H1 (cell line): ENCODE data around the gene SRRM3. TPM values are rescaled to one million over a fixed set of nuclear protein-coding genes. Genes with fewer than 3 reads are reported as not detected.

Experiments
- CTCF ChIA-PET: fragments of 300-600 bp; sonication (Branson Sonifier 250); formaldehyde crosslinking; loops from one replicate; lab custom pipeline; 2021; ENCODE audit not compliant: partially characterized antibody; lab: Charles Lee
- POLR2A ChIA-PET: fragments of 300-600 bp; sonication (Branson Sonifier 250); formaldehyde crosslinking; loops from one replicate; lab custom pipeline; 2021; ENCODE audit warnings: inconsistent platforms; ENCODE audit not compliant: partially characterized antibody; lab: Charles Lee
- DNase-seq, 2 experiments: peaks; one replicate each; pipeline versions ENCODE4 v3.0.0 to v3.0.0-alpha.2; 2010 to 2022; ENCODE audit warnings: low spot score in 2 of 2, low read depth in 1 of 2, mixed read lengths in 1 of 2
- FAIRE-seq: peaks from 2 replicates; lab custom pipeline; 2011; peaks lifted over from hg19 to GRCh38; lab: Jason Lieb, UNC
- H2AFZ ChIP-seq: 2 replicates; pipeline ENCODE4 v1.8.1; 2012; ENCODE audit warnings: low read length, inconsistent platforms
- H2AK5ac ChIP-seq: 2 replicates; pipeline ENCODE4 v1.6.1; 2013; ENCODE audit warnings: low read depth, low read length
- H2BK120ac ChIP-seq: replicated peaks from 2 replicates; pipeline ENCODE3; 2013; ENCODE audit warnings: low read depth, low read length, inconsistent platforms
- H2BK12ac ChIP-seq: 2 replicates; pipeline ENCODE4 v1.6.1; 2013; ENCODE audit warnings: low read depth, low read length
- H2BK15ac ChIP-seq: 2 replicates; pipeline ENCODE4 v1.6.1; 2013; ENCODE audit warnings: low read length
- H2BK20ac ChIP-seq: 2 replicates; pipeline ENCODE4 v1.6.1; 2013; ENCODE audit warnings: low read length
- H2BK5ac ChIP-seq: 2 replicates; pipeline ENCODE4 v1.6.1; 2013; ENCODE audit warnings: low read depth, low read length
- H3K14ac ChIP-seq: 2 replicates; pipeline ENCODE4 v1.6.1; 2013; ENCODE audit warnings: inconsistent platforms; ENCODE audit not compliant: insufficient read length
- H3K18ac ChIP-seq: 2 replicates; pipeline ENCODE4 v1.6.1; 2013; ENCODE audit warnings: low read length; ENCODE audit errors: extremely low read depth
- H3K23ac ChIP-seq: 2 replicates; pipeline ENCODE4 v1.6.1; 2013; ENCODE audit warnings: inconsistent platforms; ENCODE audit not compliant: insufficient read length
- H3K23me2 ChIP-seq: 2 replicates; pipeline ENCODE4 v1.6.1; 2013; ENCODE audit warnings: low read depth, low read length
- H3K27ac ChIP-seq: 2 replicates; pipeline ENCODE4 v1.6.1; 2011; ENCODE audit warnings: low read depth, low read length, inconsistent platforms
- H3K27me3 ChIP-seq, 4 experiments: replicated peaks in 1 of 4; 1 replicate in 1 of 4; 2 replicates in 3 of 4; pipeline versions ENCODE4 v1.6.1 to v1.8.1; 2011 to 2013; ENCODE audit warnings: low read length in 3 of 4, mild to moderate bottlenecking in 3 of 4, inconsistent platforms in 2 of 4, mixed read lengths in 2 of 4, moderate library complexity in 1 of 4; ENCODE audit not compliant: control insufficient read depth in 3 of 4, insufficient read depth in 3 of 4; ENCODE audit errors: extremely low read depth in 1 of 4
- H3K36me3 ChIP-seq, 4 experiments: 2 replicates each; pipeline versions ENCODE4 v1.6.1 to v1.8.1; 2011 to 2013; ENCODE audit warnings: mild to moderate bottlenecking in 4 of 4, low read length in 3 of 4, moderate library complexity in 2 of 4, control low read depth in 1 of 4, inconsistent platforms in 1 of 4; ENCODE audit not compliant: insufficient read depth in 4 of 4, control insufficient read depth in 2 of 4
- H3K4ac ChIP-seq: replicated peaks from 2 replicates; pipeline ENCODE3; 2013; ENCODE audit warnings: low read length, low read depth, mixed read lengths, inconsistent platforms; ENCODE audit not compliant: insufficient read length
- H3K4me1 ChIP-seq, 4 experiments: replicated peaks in 1 of 4; 1 replicate in 1 of 4; 2 replicates in 3 of 4; pipeline versions ENCODE4 v1.6.1 to v1.8.1; 2011 to 2013; ENCODE audit warnings: low read length in 3 of 4, inconsistent platforms in 2 of 4, mixed read lengths in 1 of 4; ENCODE audit not compliant: insufficient read depth in 4 of 4, control insufficient read depth in 3 of 4
- H3K4me2 ChIP-seq, 2 experiments: 2 replicates each; pipeline versions ENCODE4 v1.6.1 to v1.8.1; 2011 to 2013; ENCODE audit warnings: low read depth in 2 of 2, low read length in 2 of 2, control low read depth in 1 of 2, inconsistent platforms in 1 of 2, mild to moderate bottlenecking in 1 of 2; ENCODE audit not compliant: insufficient read depth in 1 of 2
- H3K4me3 ChIP-seq, 4 experiments: fragments of 200-600, 300-600 bp in 1 of 4; sonication (generic), shearing (Covaris generic), sonication (Bioruptor Twin) in 1 of 4; 2 replicates each; pipeline versions ENCODE4 v1.5.1 to v1.8.1; 2011 to 2016; ENCODE audit warnings: low read length in 4 of 4, low read depth in 3 of 4, control low read depth in 2 of 4, inconsistent platforms in 2 of 4, mild to moderate bottlenecking in 2 of 4, mixed read lengths in 1 of 4, moderate library complexity in 1 of 4; ENCODE audit not compliant: insufficient read depth in 2 of 4; ENCODE audit errors: extremely low read depth in 1 of 4
- H3K56ac ChIP-seq: replicated peaks from 2 replicates; pipeline ENCODE3; 2013; ENCODE audit warnings: low read depth, mild to moderate bottlenecking, mixed read lengths, low read length, inconsistent platforms; ENCODE audit not compliant: insufficient read length
- H3K79me1 ChIP-seq: 2 replicates; pipeline ENCODE4 v1.6.1; 2013; ENCODE audit warnings: low read depth, low read length, control low read depth
- H3K79me2 ChIP-seq, 2 experiments: 2 replicates each; pipeline versions ENCODE4 v1.6.1 to v1.8.1; 2012 to 2013; ENCODE audit warnings: low read length in 2 of 2, mild to moderate bottlenecking in 2 of 2, inconsistent platforms in 1 of 2; ENCODE audit not compliant: insufficient read depth in 2 of 2, control insufficient read depth in 1 of 2
- H3K9ac ChIP-seq, 4 experiments: replicated peaks in 1 of 4; 1 replicate in 1 of 4; 2 replicates in 3 of 4; pipeline versions ENCODE4 v1.6.1 to v1.8.1; 2011 to 2013; ENCODE audit warnings: low read depth in 3 of 4, low read length in 3 of 4, control low read depth in 2 of 4, mild to moderate bottlenecking in 2 of 4, moderate library complexity in 2 of 4, inconsistent platforms in 1 of 4; ENCODE audit errors: extremely low read depth in 1 of 4
- H3K9me3 ChIP-seq, 2 experiments: 2 replicates each; pipeline versions ENCODE4 v1.6.1 to v1.8.1; 2012 to 2013; ENCODE audit warnings: mild to moderate bottlenecking in 2 of 2, moderate library complexity in 2 of 2, control low read depth in 1 of 2, inconsistent platforms in 1 of 2, low read depth in 1 of 2, low read length in 1 of 2, mixed read lengths in 1 of 2; ENCODE audit not compliant: insufficient read depth in 2 of 2
- H4K20me1 ChIP-seq, 2 experiments: replicated peaks in 1 of 2; 2 replicates each; pipeline versions ENCODE3 to v1.8.1; 2011 to 2013; ENCODE audit warnings: inconsistent platforms in 2 of 2, low read length in 2 of 2, mild to moderate bottlenecking in 1 of 2; ENCODE audit not compliant: insufficient read depth in 2 of 2, control insufficient read depth in 1 of 2
- H4K5ac ChIP-seq: 2 replicates; pipeline ENCODE4 v1.6.1; 2013; ENCODE audit warnings: low read length, low read depth, mixed read lengths, inconsistent platforms; ENCODE audit not compliant: insufficient read length
- H4K8ac ChIP-seq: 2 replicates; pipeline ENCODE4 v1.8.0; 2013; ENCODE audit warnings: mild to moderate bottlenecking, moderate library complexity, low read length, inconsistent platforms; ENCODE audit not compliant: insufficient read depth; ENCODE audit errors: extremely low read depth
- H4K91ac ChIP-seq: replicated peaks from 2 replicates; pipeline ENCODE3; 2013; ENCODE audit warnings: low read length, mixed read lengths, inconsistent platforms; ENCODE audit not compliant: insufficient read length
- EGR1 ChIP-seq: IDR thresholded peaks from 2 replicates; pipeline ENCODE4 v1.6.1; 2011; ENCODE audit warnings: low read depth, low read length, borderline replicate concordance
- EZH2 ChIP-seq: fragments of 200-600 bp; sonication (generic); IDR thresholded peaks from 2 replicates; pipeline ENCODE4 v1.7.1; 2012; ENCODE audit warnings: low read depth, mild to moderate bottlenecking, moderate library complexity, low read length, inconsistent platforms; ENCODE audit not compliant: severe bottlenecking
- FOSL1 ChIP-seq: IDR thresholded peaks from 2 replicates; pipeline ENCODE4 v1.6.1; 2011; ENCODE audit warnings: mild to moderate bottlenecking, low read depth, low read length, moderate library complexity; ENCODE audit not compliant: insufficient read depth
- MAFK ChIP-seq: IDR thresholded peaks from 2 replicates; pipeline ENCODE4 v1.6.1; 2012; ENCODE audit warnings: low read depth, mild to moderate bottlenecking, improper control_type of control experiment, low read length
- POU5F1 ChIP-seq: IDR thresholded peaks from 2 replicates; pipeline ENCODE4 v1.6.1; 2011; ENCODE audit warnings: low read depth, mild to moderate bottlenecking, low read length, moderate library complexity
- RNF2 ChIP-seq: fragments of 200-900, 300-1000 bp; sonication (generic); IDR thresholded peaks from 2 replicates; pipeline ENCODE4 v1.7.1; 2016; ENCODE audit warnings: borderline replicate concordance, low read depth, mild to moderate bottlenecking, antibody characterized with exemption, low read length; ENCODE audit not compliant: poor library complexity, severe bottlenecking; ENCODE audit errors: missing control alignments
- SAP30 ChIP-seq: fragments of 300-600 bp; sonication (generic); IDR thresholded peaks from 2 replicates; pipeline ENCODE4 v1.7.1; 2012; ENCODE audit warnings: low read length, moderate library complexity, mild to moderate bottlenecking, inconsistent platforms; ENCODE audit not compliant: insufficient read depth, insufficient replicate concordance
- SIX5 ChIP-seq: IDR thresholded peaks from 2 replicates; pipeline ENCODE4 v1.6.1; 2011; ENCODE audit warnings: mild to moderate bottlenecking, low read depth, low read length
- SUZ12 ChIP-seq: fragments of 200-600 bp; sonication (generic); IDR thresholded peaks from 2 replicates; pipeline ENCODE4 v1.6.1; 2012; ENCODE audit warnings: mild to moderate bottlenecking, inconsistent platforms, low read length, moderate library complexity, mixed read lengths
- USF2 ChIP-seq: IDR thresholded peaks from 2 replicates; pipeline ENCODE4 v1.6.1; 2011; ENCODE audit warnings: low read length, improper control_type of control experiment
- YY1 ChIP-seq: IDR thresholded peaks from 2 replicates; pipeline ENCODE4 v1.6.1; 2011; ENCODE audit warnings: low read depth, mild to moderate bottlenecking, low read length
- ZNF274 ChIP-seq: IDR thresholded peaks from 2 replicates; pipeline ENCODE4 v1.7.0; 2012; ENCODE audit warnings: low read length, borderline replicate concordance; ENCODE audit errors: extremely low read depth
- WGBS, 2 experiments: shearing (Covaris generic) in 1 of 2; methylation state at CpG; one replicate each; pipeline versions ENCODE4 v1.1.6 to v1.1.7; 2013 to 2015; ENCODE audit warnings: low lambda C conversion rate in 2 of 2, mixed read lengths in 2 of 2, inconsistent platforms in 1 of 2, low coverage in 1 of 2, missing lambda C conversion rate in 1 of 2; ENCODE audit not compliant: insufficient replicate concordance in 2 of 2, insufficient coverage in 1 of 2, insufficient read length in 1 of 2; ENCODE audit errors: extremely low coverage in 1 of 2, missing lambda C conversion rate in 1 of 2; 5-methylcytosine and 5-hydroxymethylcytosine counted together
- polyA plus RNA-seq, 7 experiments: library from polyadenylated mRNA; depleted of rRNA in 3 of 7; stranded (reverse) in 5 of 7; unstranded in 2 of 7; fragments of >200 nt in 5 of 7; fragments of 200-250 nt in 2 of 7; gene quantifications; 1 replicate in 5 of 7; 2 replicates in 1 of 7; 4 replicates in 1 of 7; pipeline versions ENCODE4 v1.2.1 to v1.2.3, GENCODE V29; 2011 to 2013; ENCODE audit warnings: missing spikeins in 2 of 7, mixed read lengths in 2 of 7
- total RNA-seq: library from RNA; stranded (reverse); fragmentation: NEBNext Ultra II Directional; extraction: Animal tissue kit (Norgen Biotek cat#: 25700); gene quantifications from 2 replicates; pipeline ENCODE4 v1.2.1, GENCODE V29; 2021

SRRM3 gene
- total and polyA plus RNA-seq, 2 of the 8 experiments (the other 6 are each of a cell fraction or from before 2014, with no cell fraction given), result 10.4 to 17.4 TPM

GRCh38 chr7:76332078-76332477, 130.4 kb downstream of the SRRM3 start:
- H3K79me2 ChIP-seq, result peaks cover 22 to 97% of the 10 kb centered on the region in 2 experiments
- no peaks in the 10 kb centered on the region for H3K9me3 ChIP-seq
- H3K27ac ChIP-seq, result no peak overlapping the region
- ChIA-PET POLR2A (interaction anchor here (15.6 kb wide), 1 partner anchor 22 kb away, joined by 249 read pairs; the partner anchor contains the start of gene YWHAG), CTCF (interaction anchor here (1.4 kb wide), 1 partner anchor 20 kb away, joined by 4 read pairs; no protein-coding TSS in a partner anchor)
- 89% methylated on average over 9 of the region's 9 CpGs; no CpG with 5 or more reads in 1 of the 2 experiments for WGBS, 2 experiments
- FAIRE-seq, result no peak
- H3K4ac ChIP-seq, result no peak overlapping the region
- no peaks in the 10 kb centered on the region for H3K23me2 ChIP-seq
- H3K9ac ChIP-seq, result no peak overlapping the region
- no peak overlapping the region for H2BK12ac ChIP-seq
- H4K8ac ChIP-seq, result no peak overlapping the region
- peaks cover 17 to 49% (median 36%) of the 10 kb centered on the region in 4 experiments for H3K36me3 ChIP-seq
- no peak for DNase-seq
- no peak overlapping the region for H3K56ac ChIP-seq
- no peak overlapping the region for H4K5ac ChIP-seq
- no peak overlapping the region for H3K4me3 ChIP-seq
- H3K4me2 ChIP-seq, result no peak overlapping the region
- no peak overlapping the region for H2BK5ac ChIP-seq
- no peak overlapping the region for H2BK120ac ChIP-seq
- H4K91ac ChIP-seq, result no peak overlapping the region
- H3K18ac ChIP-seq, result no peak overlapping the region
- no peak overlapping the region for H2AK5ac ChIP-seq
- H2AFZ ChIP-seq, result no peak overlapping the region
- no peak overlapping the region for H3K14ac ChIP-seq
- H2BK20ac ChIP-seq, result no peak overlapping the region
- H4K20me1 ChIP-seq, result peaks cover 44 to 48% of the 10 kb centered on the region in 2 experiments
- H3K4me1 ChIP-seq, result peaks cover 0 to 4% (median under 1%) of the 10 kb centered on the region in 4 experiments; a peak in 2 of 7 replicates
- H2BK15ac ChIP-seq, result no peak overlapping the region
- peaks cover 12% of the 10 kb centered on the region for H3K79me1 ChIP-seq
- H3K27me3 ChIP-seq, result no peaks in the 10 kb centered on the region
- no peak overlapping the region for H3K23ac ChIP-seq
- no peak for TF ChIP-seq SAP30
- TF ChIP-seq YY1, result no peak
- TF ChIP-seq EZH2, result no peak
- TF ChIP-seq EGR1, result no peak
- TF ChIP-seq MAFK, result no peak
- no peak for TF ChIP-seq SUZ12
- no peak for TF ChIP-seq RNF2
- no peak for TF ChIP-seq ZNF274
- TF ChIP-seq FOSL1, result no peak
- TF ChIP-seq USF2, result no peak
- TF ChIP-seq POU5F1, result no peak
- no peak for TF ChIP-seq SIX5
